T1000 (cell line): ENCODE results near the gene MAP3K12.

Experiments used
- DNase-seq: peaks from one replicate; lab custom pipeline; 2025; ENCODE audit warnings: mixed read lengths; lab: John Stamatoyannopoulos, UW

MAP3K12 gene

DNA sequence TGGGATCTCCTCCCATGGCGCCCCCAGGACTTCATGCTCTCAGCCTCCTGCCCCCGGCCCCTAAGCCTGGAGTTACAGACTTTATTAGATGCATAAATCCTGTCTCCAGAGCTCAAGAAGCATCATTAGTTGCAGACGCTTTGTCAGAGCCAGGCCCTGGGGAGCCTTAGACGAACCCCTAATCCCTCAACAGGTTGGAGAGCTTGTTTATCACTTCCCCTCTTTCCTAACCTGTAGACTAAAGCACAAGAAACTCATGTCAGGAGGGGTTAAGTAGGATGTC is 8.3 kb upstream of the MAP3K12 start:
- no peak for DNase-seq

DNA sequence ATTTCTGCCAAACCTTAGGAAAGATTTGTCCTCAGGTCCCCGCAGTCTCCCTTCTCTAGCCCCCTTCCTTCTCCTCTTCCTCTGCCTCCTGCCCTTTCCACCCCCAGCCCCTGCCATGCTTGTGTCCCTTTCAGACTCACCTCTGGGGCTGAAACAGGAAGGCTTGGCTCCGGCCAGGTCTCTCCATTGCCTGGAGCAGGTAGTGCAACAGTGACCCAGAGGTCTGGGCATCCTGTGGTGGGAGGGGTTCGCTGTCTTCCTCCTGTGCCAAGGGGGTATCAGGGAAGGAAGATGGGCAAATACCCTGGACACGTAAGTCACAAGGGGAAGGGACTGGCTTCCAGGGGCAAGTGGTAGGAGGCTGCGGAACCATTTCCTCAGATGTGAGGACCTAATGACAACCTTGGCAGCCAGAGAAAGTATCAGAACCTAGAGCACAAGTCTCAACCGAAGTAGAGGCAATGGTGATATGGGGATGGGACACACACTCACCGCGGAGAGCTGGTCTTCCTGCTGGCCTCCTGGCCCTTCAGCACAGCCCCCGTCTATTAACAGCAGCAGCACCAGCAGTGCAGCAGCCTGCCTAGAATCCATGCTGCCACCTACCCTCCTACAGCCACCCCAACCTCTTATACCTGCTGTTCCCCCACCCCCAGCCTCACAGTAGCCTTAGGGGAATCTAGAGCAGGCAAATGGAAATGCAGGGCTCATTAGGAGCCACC is 7.8 kb upstream of the MAP3K12 start, which contains the start of gene NPFF:
Gene NPFF, minus strand, starts transcription at position 604 of the 722 bp plus-strand sequence. Its CDS starts 10 bp downstream, at position 594.
- DNase-seq, result no peak

DNA sequence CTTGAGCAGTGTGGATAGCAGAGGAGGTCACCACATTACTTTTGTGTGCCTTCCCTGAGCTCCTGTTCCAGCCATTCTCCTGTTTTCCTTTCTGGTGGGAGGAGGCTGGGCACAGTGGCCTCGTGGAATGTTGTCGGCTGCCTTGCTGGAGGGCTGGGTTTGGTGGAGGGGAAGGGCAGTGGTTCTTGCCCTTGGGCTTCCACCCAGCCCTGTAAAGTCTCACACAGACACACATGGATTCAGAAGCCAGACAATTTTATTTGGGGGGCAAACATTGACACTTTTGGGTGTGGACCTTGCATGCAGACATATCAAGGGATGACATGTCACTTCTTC is 7.2 kb upstream of the MAP3K12 start:
- no peak for DNase-seq

DNA sequence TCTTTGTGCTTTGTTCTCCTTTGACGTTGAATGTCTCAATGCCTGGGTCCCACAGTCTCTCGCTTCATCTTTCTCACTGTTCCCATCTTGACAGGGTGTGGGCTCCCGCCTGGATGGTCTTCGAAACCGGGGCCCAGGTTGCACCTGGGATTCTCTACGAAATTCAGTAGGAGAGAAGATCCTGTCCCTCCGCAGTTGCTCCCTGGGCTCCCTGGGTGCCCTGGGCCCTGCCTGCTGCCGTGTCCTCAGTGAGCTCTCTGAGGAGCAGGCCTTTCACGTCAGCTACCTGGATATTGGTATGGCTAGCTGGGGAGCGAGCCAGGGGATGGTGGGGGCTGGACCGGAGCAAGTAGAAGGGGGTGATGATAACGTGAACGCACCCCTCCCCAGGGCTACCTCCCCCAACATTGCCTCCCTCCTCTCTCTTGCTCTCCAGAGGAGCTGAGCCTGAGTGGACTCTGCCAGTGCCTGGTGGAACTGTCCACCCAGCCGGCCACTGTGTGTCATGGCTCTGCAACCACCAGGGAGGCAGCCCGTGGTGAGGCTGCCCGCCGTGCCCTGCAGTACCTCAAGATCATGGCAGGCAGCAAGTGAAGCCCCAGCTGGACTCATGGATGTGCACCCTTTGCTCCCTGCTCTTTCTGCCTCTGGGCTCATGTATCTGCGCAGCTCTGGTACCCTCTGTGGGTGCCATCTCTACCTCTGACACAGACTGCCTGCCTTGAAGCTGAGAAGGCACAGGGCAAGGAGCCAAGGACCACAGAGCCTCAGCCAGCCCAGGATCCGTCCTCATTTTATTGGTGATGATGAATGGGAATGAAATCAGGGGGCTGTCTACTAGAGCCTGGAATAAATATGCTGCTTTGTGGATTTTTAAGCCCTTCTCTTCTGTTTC is 6.5 kb upstream of the MAP3K12 start:
- peak; percentile 82 for DNase-seq

DNA sequence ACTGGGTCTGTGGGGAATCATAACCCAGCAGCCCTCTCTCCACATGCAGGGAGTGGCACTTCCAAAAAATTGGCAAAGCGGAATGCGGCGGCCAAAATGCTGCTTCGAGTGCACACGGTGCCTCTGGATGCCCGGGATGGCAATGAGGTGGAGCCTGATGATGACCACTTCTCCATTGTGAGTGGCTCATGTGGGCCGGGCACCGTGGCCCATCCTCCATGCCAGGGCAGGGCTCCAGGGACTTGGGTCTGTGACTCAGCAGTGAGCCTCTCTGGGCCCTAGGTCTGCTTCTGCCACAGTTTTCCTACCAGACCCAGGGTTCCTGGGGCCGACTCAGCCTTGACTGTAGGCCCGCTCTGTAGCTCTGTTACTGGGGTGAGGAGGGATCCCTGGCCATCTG is 5.8 kb upstream of the MAP3K12 start:
- peak; percentile 69 for DNase-seq

DNA sequence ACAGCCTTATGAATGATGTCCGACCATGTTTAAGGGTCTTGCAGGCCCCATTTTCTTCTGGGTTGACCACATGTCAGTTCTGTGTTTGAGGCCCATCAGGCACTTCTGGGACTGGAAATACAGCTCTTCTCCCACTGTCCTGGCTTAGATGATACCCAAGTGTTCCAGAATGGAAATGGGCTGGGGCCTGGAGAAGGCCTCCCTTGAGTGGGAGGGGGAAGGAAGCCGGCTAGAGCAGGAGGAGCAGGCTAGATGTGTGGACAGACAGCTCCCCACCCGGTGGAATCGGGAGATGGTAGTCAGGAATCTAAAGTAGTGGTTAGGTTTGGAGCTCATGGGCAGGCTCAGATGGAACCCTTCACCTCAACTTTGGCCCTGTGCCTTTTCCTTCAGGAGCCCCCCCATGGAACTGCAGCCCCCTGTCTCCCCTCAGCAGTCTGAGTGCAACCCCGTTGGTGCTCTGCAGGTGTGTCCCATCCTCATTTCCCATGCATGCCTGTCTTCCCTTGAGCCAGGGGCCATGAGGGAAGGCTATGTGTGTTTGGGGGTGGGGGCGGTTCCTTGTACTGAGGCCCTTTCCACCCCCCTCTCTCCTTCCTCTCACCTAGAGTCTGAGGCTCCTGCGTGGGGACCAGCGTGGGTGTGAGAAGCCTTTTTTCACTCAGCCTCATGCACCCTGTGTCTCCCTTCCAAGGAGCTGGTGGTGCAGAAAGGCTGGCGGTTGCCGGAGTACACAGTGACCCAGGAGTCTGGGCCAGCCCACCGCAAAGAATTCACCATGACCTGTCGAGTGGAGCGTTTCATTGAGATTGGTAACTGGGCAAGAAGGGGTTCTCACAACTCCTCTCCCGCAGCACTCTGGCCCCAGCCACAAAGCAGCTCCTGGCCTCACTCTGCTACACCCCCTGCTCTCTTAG is 5.0 kb upstream of the MAP3K12 start:
- DNase-seq, result no peak

DNA sequence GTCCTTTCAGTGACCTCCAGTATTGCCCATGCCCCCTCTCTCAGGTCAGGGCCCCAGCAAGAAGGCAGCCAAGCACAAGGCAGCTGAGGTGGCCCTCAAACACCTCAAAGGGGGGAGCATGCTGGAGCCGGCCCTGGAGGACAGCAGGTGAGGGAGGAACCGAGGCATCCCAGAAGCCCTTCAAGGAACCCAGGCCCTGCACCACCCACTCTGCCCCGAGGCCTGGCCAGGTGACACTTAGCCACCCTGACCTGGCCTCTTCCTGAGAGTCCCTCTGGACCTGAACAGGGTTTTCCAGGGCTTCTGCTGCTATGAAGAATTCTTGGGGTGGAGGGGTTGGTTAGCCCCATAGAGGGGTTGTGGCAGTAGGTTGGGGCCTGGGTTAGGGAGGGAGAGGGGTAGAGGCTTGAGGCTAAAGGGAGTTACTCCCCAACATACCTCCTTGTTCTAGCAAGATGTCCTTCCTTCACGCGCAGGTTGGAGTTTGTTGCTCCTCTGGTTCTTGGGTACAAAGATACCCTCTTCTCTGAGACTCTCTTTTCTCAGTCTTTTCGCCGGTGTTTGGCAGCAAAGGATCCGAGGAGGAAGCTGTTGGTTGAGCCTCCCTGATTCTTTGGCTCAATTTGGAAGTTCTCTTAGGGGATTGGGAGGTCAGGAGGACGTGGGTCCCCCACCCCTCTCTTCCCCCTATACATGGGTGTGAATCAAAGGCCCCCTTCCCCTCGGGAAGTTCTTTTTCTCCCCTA is 3.9 kb upstream of the MAP3K12 start:
- DNase-seq, result no peak

DNA sequence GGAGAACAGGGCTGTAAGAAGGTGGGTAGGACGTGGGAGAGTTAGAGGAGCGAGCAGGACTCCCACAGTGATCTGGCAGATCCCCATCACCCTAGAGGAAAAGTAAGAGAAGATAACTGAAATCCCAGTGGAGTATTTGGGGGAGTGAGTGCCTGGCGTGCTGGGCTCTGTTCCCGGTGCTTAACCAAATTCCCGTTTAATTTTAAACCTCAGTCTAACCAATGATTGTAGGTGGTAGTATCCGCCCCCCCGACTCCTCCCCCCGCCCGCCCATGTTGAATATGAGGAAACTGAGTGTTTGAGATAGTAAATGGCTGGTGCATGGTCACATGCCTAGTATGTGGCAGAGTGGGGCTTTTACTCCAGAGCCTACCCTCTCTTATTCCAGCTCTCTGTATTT is 3.1 kb upstream of the MAP3K12 start:
- DNase-seq, result no peak

DNA sequence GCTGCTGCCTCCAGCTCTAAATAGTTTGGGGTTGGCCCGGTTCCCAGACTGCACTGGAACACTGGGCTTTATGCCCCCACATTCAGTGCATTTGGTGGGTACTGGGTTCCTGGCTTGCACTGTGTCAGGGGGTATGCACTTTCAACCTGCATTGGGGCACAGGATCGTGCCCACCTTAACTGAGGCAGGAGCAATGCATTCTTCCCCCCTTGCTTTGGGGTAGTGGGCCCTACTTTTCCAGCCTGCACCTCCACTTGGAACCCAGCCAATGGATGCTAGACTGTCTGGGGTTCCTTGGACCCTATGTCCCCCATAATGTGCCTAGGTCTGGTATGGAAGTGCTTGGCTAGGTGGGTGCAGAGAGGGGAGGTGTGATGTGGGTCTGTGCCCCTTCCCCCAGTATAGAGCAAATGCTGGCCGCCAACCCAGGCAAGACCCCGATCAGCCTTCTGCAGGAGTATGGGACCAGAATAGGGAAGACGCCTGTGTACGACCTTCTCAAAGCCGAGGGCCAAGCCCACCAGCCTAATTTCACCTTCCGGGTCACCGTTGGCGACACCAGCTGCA is 2.4 kb upstream of the MAP3K12 start:
- no peak for DNase-seq

DNA sequence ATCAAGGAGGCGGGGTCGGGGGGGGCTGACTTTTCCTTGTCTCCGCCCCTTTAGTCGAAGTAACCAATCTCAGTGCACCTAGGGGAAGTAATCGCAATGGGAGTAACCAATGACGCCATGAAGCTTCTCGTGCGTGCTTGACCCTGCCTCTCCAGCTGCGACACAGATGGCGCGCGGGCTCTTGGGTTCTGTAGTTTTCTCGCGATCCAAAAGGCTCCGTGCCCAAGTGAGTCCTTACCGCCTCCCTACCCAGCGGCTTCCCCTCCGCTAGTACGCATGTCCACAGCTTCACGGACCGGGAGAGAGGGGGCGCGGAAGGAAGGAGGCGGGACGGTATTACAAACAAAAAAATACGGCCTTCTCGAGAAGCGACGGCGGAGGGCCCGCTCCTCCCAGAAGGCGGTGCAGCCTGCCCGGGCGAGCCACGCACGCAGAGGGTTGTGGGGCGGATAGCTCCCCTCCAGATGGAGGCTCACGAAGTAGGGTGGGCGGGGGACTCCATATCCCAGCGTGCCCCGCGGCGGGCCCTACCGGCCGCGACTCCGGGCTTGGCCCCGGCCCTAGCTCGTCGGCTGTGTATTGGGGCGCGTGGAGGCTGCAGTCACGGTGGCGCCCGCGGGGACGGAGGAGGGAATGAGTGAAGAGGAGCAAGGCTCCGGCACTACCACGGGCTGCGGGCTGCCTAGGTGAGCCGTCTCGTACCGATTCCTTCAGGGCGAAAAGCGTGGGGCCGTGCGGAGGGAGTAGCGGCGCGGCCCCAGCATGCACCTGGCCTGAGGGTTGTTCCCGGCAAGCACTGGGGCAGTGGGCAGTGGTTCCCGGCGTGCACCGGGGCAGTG is 1.7 kb upstream of the MAP3K12 start, which contains the start of gene TARBP2:
Gene TARBP2, plus strand, starts transcription at position 508 of the 839 bp plus-strand sequence. Its CDS starts 126 bp downstream, at position 634.
- peak; percentile 98 for DNase-seq

DNA sequence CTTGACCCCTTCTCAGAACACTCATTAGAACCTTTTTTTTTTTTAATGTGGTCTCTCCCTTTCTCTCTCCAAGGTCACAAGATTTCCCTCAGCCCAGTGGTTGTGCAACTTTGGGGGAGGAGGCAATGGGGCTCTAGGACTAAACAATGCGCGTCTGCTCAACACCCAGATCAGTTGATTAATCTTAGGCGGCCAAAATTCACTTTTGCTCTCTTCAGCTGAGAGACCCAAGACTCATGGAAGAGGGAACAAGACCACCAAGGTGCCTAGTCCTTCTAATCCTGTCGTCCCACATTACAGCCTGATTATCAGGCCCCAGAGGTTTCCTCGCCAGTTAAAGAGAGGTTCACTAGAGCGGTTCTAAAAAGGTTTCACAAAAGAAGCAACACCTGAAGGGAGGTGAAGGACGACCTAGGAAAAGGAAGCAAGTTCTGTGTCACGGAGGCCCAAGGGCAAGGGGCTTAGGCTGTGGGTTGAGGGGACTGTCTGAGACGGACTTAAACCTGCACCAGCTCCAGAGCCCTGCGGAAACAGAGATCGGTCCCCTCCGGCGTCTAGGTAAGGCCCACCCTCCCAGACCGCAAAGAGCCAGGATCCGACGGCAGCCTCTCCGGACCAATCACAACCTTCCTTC is 1.0 kb upstream of the MAP3K12 start:
- no peak for DNase-seq

DNA sequence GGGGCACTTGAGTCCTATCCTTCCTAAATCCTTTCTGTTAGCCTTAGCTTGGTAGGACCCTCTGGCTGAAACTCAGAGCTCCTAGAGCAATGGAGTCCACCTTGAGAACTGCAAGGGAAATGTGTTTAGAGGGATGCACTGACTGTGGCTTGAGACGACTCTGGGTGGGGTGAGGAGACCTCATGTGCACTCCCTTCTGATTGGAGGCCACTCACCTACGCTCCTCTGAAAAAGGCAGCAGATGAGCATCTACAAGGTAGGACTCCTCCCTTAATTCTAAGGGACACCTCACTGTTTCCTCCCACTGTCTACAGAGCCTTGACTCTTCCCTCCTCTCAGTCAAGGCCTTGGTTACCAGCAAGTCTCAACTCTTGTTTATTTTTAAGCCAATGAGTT is 1.0 kb downstream of the MAP3K12 start:
- DNase-seq, result no peak

DNA sequence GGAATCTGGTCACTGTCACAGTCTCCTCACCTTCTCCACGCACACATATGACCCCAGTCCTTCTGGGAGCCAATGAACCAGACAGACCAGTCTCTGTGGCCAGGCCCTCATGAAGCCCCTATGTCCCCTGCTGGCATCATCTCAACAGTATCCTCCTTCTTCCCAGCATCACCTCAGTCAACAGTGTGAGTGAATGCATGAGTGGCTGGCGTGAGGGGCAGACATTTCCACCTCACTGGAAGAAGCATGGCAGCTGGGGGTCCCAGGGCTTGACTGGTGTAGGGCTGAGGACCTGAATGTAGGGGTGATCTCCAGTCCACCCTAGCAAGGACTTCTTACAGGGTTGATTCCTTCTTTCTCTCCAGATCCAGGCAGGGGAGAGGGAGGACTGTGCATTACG is 1.8 kb downstream of the MAP3K12 start:
- DNase-seq, result no peak

DNA sequence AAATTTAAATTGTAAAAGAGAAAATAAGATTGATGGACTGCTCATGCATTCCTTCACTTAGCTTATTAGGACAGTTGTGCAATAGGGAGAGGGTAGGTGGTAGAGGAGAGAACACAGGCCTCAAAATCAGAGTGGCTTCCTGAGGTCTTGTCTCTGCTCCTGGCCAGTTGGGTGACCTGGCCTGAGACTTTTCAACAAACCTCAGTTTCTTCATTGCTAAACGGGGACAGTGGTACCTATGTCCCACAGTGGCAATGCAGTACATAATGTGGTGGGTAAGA is 2.6 kb downstream of the MAP3K12 start:
- no peak for DNase-seq

DNA sequence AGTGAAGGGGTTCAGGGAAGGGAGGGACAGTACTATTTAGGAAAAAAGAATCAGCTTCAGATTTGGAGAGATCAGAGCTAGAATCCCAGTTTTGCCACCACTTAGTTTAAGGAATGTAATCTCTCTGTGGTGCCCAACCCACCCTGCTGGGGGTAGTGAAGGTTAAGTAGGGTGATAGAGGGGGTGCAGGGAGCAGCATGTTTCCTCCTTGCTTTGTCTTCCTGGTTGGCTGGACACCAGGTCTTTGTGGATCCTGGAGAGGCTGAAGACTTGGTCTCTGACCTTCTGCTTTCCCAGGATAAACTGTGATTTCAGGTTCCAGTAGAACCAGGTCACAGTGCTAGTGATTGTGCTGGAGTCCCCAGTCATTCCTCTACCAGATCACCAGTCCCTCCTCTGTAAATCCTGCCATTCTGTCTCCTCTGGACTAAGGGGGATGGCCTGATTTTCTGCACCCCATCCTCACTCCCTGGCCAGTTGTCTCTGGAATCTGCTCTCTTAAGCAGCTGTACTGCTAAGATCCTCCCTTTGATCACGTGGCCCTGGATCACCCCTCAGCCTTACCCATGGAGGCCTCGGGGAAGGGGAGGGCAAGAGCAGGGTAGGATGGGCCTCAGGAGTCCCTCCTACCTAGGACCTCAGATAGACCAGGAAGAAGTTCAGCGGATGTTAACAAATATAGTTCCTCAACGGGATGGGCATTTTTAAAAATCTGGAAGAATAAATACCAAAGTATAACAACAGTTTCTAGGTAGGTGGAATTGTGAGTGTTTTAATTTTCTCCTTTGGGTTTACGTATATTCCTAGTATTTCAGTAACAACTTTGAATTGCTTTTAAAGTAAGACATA is 3.1 kb downstream of the MAP3K12 start:
- no peak for DNase-seq

DNA sequence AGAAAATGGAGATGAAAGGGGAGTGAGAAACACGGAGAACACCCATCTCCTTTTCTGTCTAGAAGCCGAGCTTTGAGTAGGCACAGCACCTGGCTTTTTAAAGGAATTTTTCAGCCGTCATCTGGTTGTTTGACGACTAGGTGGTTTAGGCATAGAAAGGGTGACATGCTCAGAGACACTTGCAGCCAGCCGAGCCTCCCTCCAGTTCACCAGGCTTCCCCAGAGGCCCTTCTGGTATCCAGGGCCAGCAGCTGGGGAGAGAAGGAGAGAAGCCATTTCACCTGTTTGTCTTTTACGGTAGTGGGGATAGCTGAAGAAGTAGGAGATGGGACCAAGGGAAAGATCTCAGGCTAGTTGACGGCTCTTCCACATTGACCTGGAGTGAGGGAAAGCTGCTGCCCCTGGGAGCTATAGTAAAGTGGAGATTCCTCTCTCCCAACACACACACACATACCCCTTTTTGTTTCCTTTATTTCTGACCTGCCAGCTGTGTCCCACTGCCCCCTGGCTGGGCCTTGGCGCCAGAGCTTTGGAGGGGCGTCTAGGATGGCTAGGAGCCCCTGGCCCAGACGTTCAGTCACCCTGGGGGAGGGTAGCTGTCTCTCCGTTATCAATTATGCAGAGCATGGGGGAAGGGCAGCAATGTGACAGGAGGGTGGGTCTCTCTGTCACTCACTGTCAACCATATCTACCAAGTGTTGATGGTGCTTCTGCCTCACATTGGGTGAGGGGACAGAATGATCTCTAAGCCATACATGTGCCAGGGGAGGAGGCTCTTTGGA is 5.5 kb downstream of the MAP3K12 start:
- no peak for DNase-seq

DNA sequence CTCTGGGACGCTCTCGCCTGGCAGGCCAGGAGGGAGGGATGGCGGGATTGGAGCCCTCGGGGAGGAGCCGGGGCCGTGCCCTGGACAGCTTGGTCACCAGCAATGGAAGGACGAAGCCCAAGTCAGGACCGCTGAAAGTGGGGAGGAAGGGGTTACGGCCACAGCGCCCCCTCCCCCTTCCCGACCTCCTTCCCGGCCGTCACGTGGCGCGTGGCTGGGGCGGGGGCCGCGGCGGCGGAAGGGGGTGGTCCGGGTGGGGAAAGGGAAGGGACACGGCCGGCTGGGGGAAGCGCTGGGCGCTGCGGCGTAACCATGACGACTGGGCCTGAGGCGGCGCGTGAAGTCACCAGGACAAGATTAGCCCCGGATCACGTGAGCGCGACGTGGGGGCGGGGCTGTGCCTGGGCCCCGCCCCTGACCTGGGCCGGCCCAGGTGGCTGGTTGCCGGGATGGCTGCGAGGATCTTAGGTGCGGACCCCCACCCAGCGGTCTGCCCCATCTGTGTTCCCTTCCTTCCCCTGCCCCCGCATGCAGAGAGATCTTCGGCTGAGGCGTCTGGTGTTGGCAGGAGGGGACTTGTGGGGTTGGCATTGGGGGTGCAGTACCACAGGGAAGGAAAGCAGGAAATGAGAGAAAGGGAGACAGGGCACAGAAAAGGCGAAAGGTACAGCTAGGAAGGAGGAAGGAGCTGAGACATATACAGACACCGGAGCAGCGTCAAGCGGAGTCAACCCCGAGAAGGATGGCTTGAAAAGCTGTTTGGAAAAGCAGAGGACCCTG is 6.2 kb downstream of the MAP3K12 start:
- peak; percentile 85 for DNase-seq

DNA sequence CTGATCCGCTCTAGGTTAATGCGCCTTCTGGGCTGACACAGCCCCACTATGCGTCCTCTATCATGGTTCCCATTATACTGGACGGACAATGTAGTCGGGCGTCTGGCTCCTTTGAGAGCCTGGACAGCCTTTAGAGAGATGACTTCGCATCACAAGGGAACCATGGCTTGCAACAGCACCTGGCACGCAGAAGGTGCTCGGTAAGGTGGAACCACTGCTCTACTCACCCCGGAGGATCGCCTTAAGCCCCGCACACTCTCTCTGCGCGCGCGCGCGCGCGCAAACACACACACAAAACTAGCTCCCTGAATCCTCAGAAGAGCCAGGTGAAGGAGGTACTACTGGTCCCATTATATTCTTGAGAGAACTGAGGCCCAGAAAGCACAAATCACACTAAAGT is 7.1 kb downstream of the MAP3K12 start:
- DNase-seq, result no peak
